GM21528 (cell line): Measurements from ENCODE around the gene PRDM5.
A peak's percentile ranks its signal among the peaks of the same experiment; 100 is the strongest.
"Not testable (repeated sequence)": the region's sequence is repeated elsewhere in the genome, so short reads cannot be mapped to it uniquely, and the experiment has no call there.

Experiments used
- ATAC-seq: cut with Tn5 transposase; IDR thresholded peaks from one replicate; pipeline ENCODE4 v1.9.1; 2021; ENCODE audit warnings: mild to moderate bottlenecking, moderate library complexity; ENCODE audit not compliant: unreplicated experiment, low FRiP score

PRDM5 gene

GRCh38 chr4:120765260-120765680, 157.3 kb downstream of the PRDM5 start:
- ATAC-seq = no peak

GRCh38 chr4:120763650-120764049, 158.9 kb downstream of the PRDM5 start:
- no peak for ATAC-seq

GRCh38 chr4:120761070-120761469, 161.5 kb downstream of the PRDM5 start:
- no peak for ATAC-seq

- ATAC-seq = no peak
Measured at GRCh38 chr4:120760047-120760446, 162.5 kb downstream of the PRDM5 start.

GRCh38 chr4:120755864-120756263, 166.7 kb downstream of the PRDM5 start:
- no peak for ATAC-seq

GRCh38 chr4:120754590-120754989, 167.9 kb downstream of the PRDM5 start:
- ATAC-seq = no peak

GRCh38 chr4:120753854-120754253, 168.7 kb downstream of the PRDM5 start:
- ATAC-seq = no peak

- ATAC-seq = no peak
Measured at GRCh38 chr4:120750152-120750525, 172.4 kb downstream of the PRDM5 start.

- peak; percentile 99 for ATAC-seq
Measured at GRCh38 chr4:120749445-120750151, 172.9 kb downstream of the PRDM5 start.

GRCh38 chr4:120741636-120742035, 180.9 kb downstream of the PRDM5 start:
- ATAC-seq = not testable (repeated sequence)

- ATAC-seq = no peak
Measured at GRCh38 chr4:120736312-120736711, 186.2 kb downstream of the PRDM5 start.

- ATAC-seq = no peak
Measured at GRCh38 chr4:120733968-120734367, 188.6 kb downstream of the PRDM5 start.

GRCh38 chr4:120733054-120733453, 189.5 kb downstream of the PRDM5 start:
- ATAC-seq = no peak

- no peak for ATAC-seq
Measured at GRCh38 chr4:120731561-120731960, 191.0 kb downstream of the PRDM5 start.

GRCh38 chr4:120730777-120731320, 191.7 kb downstream of the PRDM5 start:
- ATAC-seq = no peak

- no peak for ATAC-seq
Measured at GRCh38 chr4:120728892-120729675, 193.4 kb downstream of the PRDM5 start.

- ATAC-seq = no peak
Measured at GRCh38 chr4:120725639-120726580, 196.6 kb downstream of the PRDM5 start.

GRCh38 chr4:120724656-120725055, 197.9 kb downstream of the PRDM5 start:
- no peak for ATAC-seq

GRCh38 chr4:120723986-120724385, 198.5 kb downstream of the PRDM5 start:
- ATAC-seq = no peak

GRCh38 chr4:120723105-120723504, 199.4 kb downstream of the PRDM5 start:
- no peak for ATAC-seq

- no peak for ATAC-seq
Measured at GRCh38 chr4:120722655-120723054, 199.9 kb downstream of the PRDM5 start.
